H9 (cell line): ENCODE results near the gene FAM3D. TPM values are rescaled to one million over a fixed set of nuclear protein-coding genes. Genes with fewer than 3 reads are reported as not detected.

Experiments used
- DNase-seq: peaks from one replicate; pipeline ENCODE4 v3.0.0-alpha.2; 2017
- H2AFZ ChIP-seq: one replicate; pipeline ENCODE4 v1.6.1; 2013; ENCODE audit warnings: mild to moderate bottlenecking, low read length, control low read depth, moderate library complexity
- H2AK5ac ChIP-seq: 2 replicates; pipeline ENCODE4 v1.6.1; 2013; ENCODE audit warnings: low read length, control low read depth, mixed read lengths; ENCODE audit not compliant: insufficient read length
- H2BK120ac ChIP-seq: one replicate; pipeline ENCODE4 v1.6.1; 2013; ENCODE audit warnings: low read depth, mild to moderate bottlenecking, low read length, control low read depth, inconsistent platforms; ENCODE audit not compliant: poor library complexity, severe bottlenecking
- H2BK12ac ChIP-seq: 2 replicates; pipeline ENCODE4 v1.6.1; 2013; ENCODE audit warnings: low read length, control low read depth, mixed read lengths, low read depth; ENCODE audit not compliant: insufficient read length
- H2BK15ac ChIP-seq: 2 replicates; pipeline ENCODE4 v1.6.1; 2013; ENCODE audit warnings: low read depth, low read length, control low read depth
- H2BK20ac ChIP-seq: one replicate; pipeline ENCODE4 v1.6.1; 2013; ENCODE audit warnings: low read depth, mild to moderate bottlenecking, low read length, control low read depth, inconsistent platforms; ENCODE audit not compliant: poor library complexity, severe bottlenecking
- H2BK5ac ChIP-seq: 2 replicates; pipeline ENCODE4 v1.6.1; 2013; ENCODE audit warnings: low read length, control low read depth, mixed read lengths; ENCODE audit not compliant: insufficient read length
- H3K14ac ChIP-seq: 2 replicates; pipeline ENCODE4 v1.6.1; 2013; ENCODE audit warnings: low read length, control low read depth; ENCODE audit not compliant: insufficient read depth
- H3K18ac ChIP-seq: 2 replicates; pipeline ENCODE4 v1.6.1; 2013; ENCODE audit warnings: low read depth, mild to moderate bottlenecking, mixed read lengths, low read length, control low read depth; ENCODE audit not compliant: insufficient read length
- H3K23ac ChIP-seq: 2 replicates; pipeline ENCODE4 v1.6.1; 2013; ENCODE audit warnings: low read length, control low read depth, mixed read lengths, low read depth; ENCODE audit not compliant: insufficient read length
- H3K23me2 ChIP-seq: 2 replicates; pipeline ENCODE4 v1.6.1; 2013; ENCODE audit warnings: low read depth, mild to moderate bottlenecking, mixed read lengths, low read length, control low read depth; ENCODE audit not compliant: insufficient read length, poor library complexity, severe bottlenecking
- H3K27ac ChIP-seq: 2 replicates; pipeline ENCODE4 v1.5.1; 2013; ENCODE audit warnings: low read length, control low read depth, mixed read lengths, low read depth; ENCODE audit not compliant: insufficient read length
- H3K27me3 ChIP-seq: 2 replicates; pipeline ENCODE4 v1.6.1; 2013; ENCODE audit warnings: low read length, control low read depth, inconsistent platforms; ENCODE audit not compliant: insufficient read depth
- H3K4ac ChIP-seq: 2 replicates; pipeline ENCODE4 v1.6.1; 2013; ENCODE audit warnings: low read depth, mild to moderate bottlenecking, control low read depth, inconsistent platforms, low read length, moderate library complexity
- H3K4me1 ChIP-seq: 2 replicates; pipeline ENCODE4 v1.6.1; 2013; ENCODE audit warnings: low read length, control low read depth, inconsistent platforms; ENCODE audit not compliant: insufficient read depth
- H3K4me2 ChIP-seq: 2 replicates; pipeline ENCODE4 v1.6.1; 2013; ENCODE audit warnings: low read length, control low read depth, mixed read lengths; ENCODE audit not compliant: insufficient read length, insufficient read depth
- H3K56ac ChIP-seq: 2 replicates; pipeline ENCODE4 v1.6.1; 2013; ENCODE audit warnings: low read depth, mild to moderate bottlenecking, mixed read lengths, low read length, control low read depth; ENCODE audit not compliant: insufficient read length
- H3K79me1 ChIP-seq: 2 replicates; pipeline ENCODE4 v1.6.1; 2013; ENCODE audit warnings: low read depth, mild to moderate bottlenecking, moderate library complexity, low read length, control low read depth, inconsistent platforms; ENCODE audit not compliant: insufficient read depth, poor library complexity, severe bottlenecking
- H3K79me2 ChIP-seq: 2 replicates; pipeline ENCODE4 v1.6.1; 2013; ENCODE audit warnings: low read length, control low read depth, inconsistent platforms; ENCODE audit not compliant: insufficient read depth
- H3K9ac ChIP-seq: 2 replicates; pipeline ENCODE4 v1.6.1; 2013; ENCODE audit warnings: low read length, control low read depth, mixed read lengths; ENCODE audit not compliant: insufficient read length; ENCODE audit errors: extremely low read depth
- H3K9me3 ChIP-seq: one replicate; pipeline ENCODE4 v1.6.1; 2013; ENCODE audit warnings: low read depth, low read length, inconsistent platforms; ENCODE audit not compliant: control insufficient read depth
- H3T11ph ChIP-seq: one replicate; pipeline ENCODE4 v1.6.1; 2013; ENCODE audit warnings: mild to moderate bottlenecking, low read length, control low read depth, inconsistent platforms
- H4K20me1 ChIP-seq: one replicate; pipeline ENCODE4 v1.6.1; 2013; ENCODE audit not compliant: control insufficient read depth, insufficient read length, insufficient read depth
- H4K5ac ChIP-seq: 2 replicates; pipeline ENCODE4 v1.6.1; 2013; ENCODE audit warnings: low read depth, mild to moderate bottlenecking, mixed read lengths, low read length, control low read depth; ENCODE audit not compliant: insufficient read length
- H4K8ac ChIP-seq: replicated peaks from 2 replicates; pipeline ENCODE4 v1.6.1; 2013; ENCODE audit warnings: low read length, control low read depth, mixed read lengths, low read depth; ENCODE audit not compliant: insufficient read length
- H4K91ac ChIP-seq: 2 replicates; pipeline ENCODE4 v1.6.1; 2013; ENCODE audit warnings: low read depth, mild to moderate bottlenecking, moderate library complexity, mixed read lengths, low read length, control low read depth; ENCODE audit not compliant: insufficient read length
- H3K27ac Mint-ChIP-seq, 3 experiments: 2 replicates in 2 of 3; 3 replicates in 1 of 3; pipeline ENCODE4 v1.8.0; 2020 to 2021; ENCODE audit warnings: mixed read lengths in 3 of 3, mild to moderate bottlenecking in 1 of 3, moderate library complexity in 1 of 3
- H3K27me3 Mint-ChIP-seq: 2 replicates; pipeline ENCODE4 v1.8.0; 2021; ENCODE audit warnings: low read depth, mild to moderate bottlenecking, moderate library complexity, mixed read lengths
- H3K36me3 Mint-ChIP-seq, 3 experiments: 2 replicates in 2 of 3; 3 replicates in 1 of 3; pipeline ENCODE4 v1.8.0; 2020 to 2021; ENCODE audit warnings: low read depth in 3 of 3, mixed read lengths in 3 of 3; ENCODE audit not compliant: insufficient read depth in 1 of 3
- H3K4me1 Mint-ChIP-seq, 2 experiments: 2 replicates each; pipeline ENCODE4 v1.8.0; 2020; ENCODE audit warnings: mixed read lengths in 2 of 2
- H3K4me3 Mint-ChIP-seq, 2 experiments: 2 replicates in 1 of 2; 3 replicates in 1 of 2; pipeline ENCODE4 v1.8.0; 2020 to 2021; ENCODE audit warnings: mild to moderate bottlenecking in 2 of 2, mixed read lengths in 2 of 2, moderate library complexity in 1 of 2
- H3K9me3 Mint-ChIP-seq, 2 experiments: 2 replicates in 1 of 2; 3 replicates in 1 of 2; pipeline ENCODE4 v1.8.0; 2020; ENCODE audit warnings: mild to moderate bottlenecking in 2 of 2, mixed read lengths in 2 of 2, moderate library complexity in 1 of 2
- CTCF ChIP-seq: fragments of 200-600 bp; sonication (generic); conservative IDR thresholded peaks from 3 replicates; pipeline ENCODE4 v1.8.0; 2021; ENCODE audit warnings: antibody characterized with exemption, mild to moderate bottlenecking
- WGBS: extraction: QIAGEN DNeasy Blood & Tissue Kit; methylation state at CpG from one replicate; pipeline ENCODE4 v1.1.7; 2013; ENCODE audit warnings: missing lambda C conversion rate, low lambda C conversion rate, mixed read lengths; ENCODE audit not compliant: insufficient read length; ENCODE audit errors: extremely low coverage; 5-methylcytosine and 5-hydroxymethylcytosine counted together
- total RNA-seq: library from RNA; stranded (reverse); gene quantifications from 2 replicates; pipeline ENCODE4 v1.2.1, GENCODE V29; 2021

Gene FAM3D
- total RNA-seq, 1 experiment from 2014 or later, result not detected

GRCh38 chr3:58646503-58646902 is 20.1 kb downstream of the FAM3D start:
- no CpG with 5 or more reads among the region's 3 CpGs for WGBS
- peaks cover 50% of the 10 kb centered on the region for H3K27me3 Mint-ChIP-seq
- H3K4me1 ChIP-seq, result no peaks in the 10 kb centered on the region; the same call in 1 of the 2 replicates
- H4K91ac ChIP-seq, result no peak overlapping the region
- no peak overlapping the region for H3K27ac Mint-ChIP-seq
- H3K9ac ChIP-seq, result no peak overlapping the region
- H3K4me2 ChIP-seq, result no peak overlapping the region
- no peak overlapping the region for H3K4me3 Mint-ChIP-seq
- no peak overlapping the region for H3K56ac ChIP-seq
- H2BK5ac ChIP-seq, result no peak overlapping the region
- H3T11ph ChIP-seq, result no peak overlapping the region
- H3K4ac ChIP-seq, result no peak overlapping the region
- H2BK12ac ChIP-seq, result no peak overlapping the region
- no peaks in the 10 kb centered on the region for H3K23me2 ChIP-seq
- no peaks in the 10 kb centered on the region for H3K9me3 ChIP-seq
- H4K5ac ChIP-seq, result no peak overlapping the region
- no peak overlapping the region for H2BK20ac ChIP-seq
- H3K9me3 Mint-ChIP-seq, result peaks cover 2 to 5% of the 10 kb centered on the region in 2 experiments; a peak in 2 of 5 replicates
- no peaks in the 10 kb centered on the region for H3K79me2 ChIP-seq
- TF ChIP-seq CTCF, result no peak
- H2BK120ac ChIP-seq, result no peak overlapping the region
- no peaks in the 10 kb centered on the region for H3K79me1 ChIP-seq
- no peak overlapping the region for H2AFZ ChIP-seq
- no peak overlapping the region for H3K18ac ChIP-seq
- H3K36me3 Mint-ChIP-seq, result no peaks in the 10 kb centered on the region; a peak in 1 of 7 replicates
- H3K27ac ChIP-seq, result no peak overlapping the region
- DNase-seq, result no peak
- no peak overlapping the region for H2AK5ac ChIP-seq
- no peak overlapping the region; the same call in 1 of the 2 replicates for H3K14ac ChIP-seq
- H4K20me1 ChIP-seq, result no peaks in the 10 kb centered on the region
- no peaks in the 10 kb centered on the region; the same call in 1 of the 2 replicates for H3K27me3 ChIP-seq
- H3K4me1 Mint-ChIP-seq, result no peaks in the 10 kb centered on the region
- H2BK15ac ChIP-seq, result no peak overlapping the region
- no peak overlapping the region for H3K23ac ChIP-seq
- no peak overlapping the region for H4K8ac ChIP-seq
